DND-41 (cell line): ENCODE data around the gene FNDC10.

Source experiments
- CTCF ChIP-seq: IDR thresholded peaks from 2 replicates; pipeline ENCODE4 v1.5.1; 2012; ENCODE audit warnings: borderline replicate concordance, low read length, moderate library complexity, mild to moderate bottlenecking; ENCODE audit not compliant: poor library complexity, severe bottlenecking; ENCODE audit errors: extremely low read depth
- EZH2 ChIP-seq: IDR thresholded peaks from 3 replicates; pipeline ENCODE4 v1.6.1; 2012; ENCODE audit warnings: borderline replicate concordance, low read depth, mild to moderate bottlenecking, moderate library complexity, low read length, inconsistent platforms; ENCODE audit not compliant: severe bottlenecking

- TF ChIP-seq CTCF (no peak), EZH2 (no peak)
Observed at GRCh38 chr1:1563688-1564087, 36.2 kb downstream of the FNDC10 start.
